ENCODE measurements around the gene AIRE.

The AIRE gene

GRCh38 chr21:44306936-44307704 lies 21.4 kb downstream of the AIRE start:
- no peak for DNase-seq

GRCh38 chr21:44310628-44311507 lies 25.2 kb downstream of the AIRE start:
- no peak for DNase-seq

DNA sequence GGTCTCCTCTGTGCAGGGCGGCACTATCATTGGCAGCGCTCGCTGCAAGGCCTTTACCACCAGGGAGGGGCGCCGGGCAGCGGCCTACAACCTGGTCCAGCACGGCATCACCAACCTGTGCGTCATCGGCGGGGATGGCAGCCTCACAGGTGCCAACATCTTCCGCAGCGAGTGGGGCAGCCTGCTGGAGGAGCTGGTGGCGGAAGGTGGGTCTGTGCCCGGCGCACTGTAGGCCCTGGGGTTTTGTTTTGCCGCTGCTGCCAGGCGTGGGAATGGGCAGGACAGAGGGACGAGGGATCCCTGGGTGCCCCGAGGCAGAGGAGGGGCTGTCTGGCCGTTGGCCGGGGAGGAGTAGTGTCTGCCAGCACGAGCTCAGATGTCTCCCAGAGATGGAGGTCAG lies 26.4 kb downstream of the AIRE start:
- no peak for DNase-seq

GRCh38 chr21:44312716-44313115 lies 27.0 kb downstream of the AIRE start:
- DNase-seq, result no peak

DNA sequence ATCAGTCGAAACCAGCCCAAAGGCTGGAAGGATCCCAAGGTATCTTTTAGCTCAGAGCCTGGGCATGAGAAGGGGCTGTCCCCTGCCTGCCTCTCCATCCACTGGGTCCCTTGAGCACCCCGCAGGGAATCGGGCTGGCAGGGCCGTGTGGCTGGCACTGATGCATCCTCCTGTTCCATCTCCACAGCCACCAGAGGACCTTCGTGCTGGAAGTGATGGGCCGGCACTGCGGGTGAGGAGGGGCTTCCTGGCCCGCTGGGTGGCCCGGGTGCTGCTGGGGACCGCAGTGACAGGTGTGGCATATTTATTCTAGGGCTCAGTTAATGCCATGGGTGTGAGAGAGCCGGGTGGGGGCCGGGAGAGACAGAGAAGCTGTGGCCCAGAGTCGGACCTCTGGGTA lies 27.8 kb downstream of the AIRE start:
- no peak for DNase-seq

DNA sequence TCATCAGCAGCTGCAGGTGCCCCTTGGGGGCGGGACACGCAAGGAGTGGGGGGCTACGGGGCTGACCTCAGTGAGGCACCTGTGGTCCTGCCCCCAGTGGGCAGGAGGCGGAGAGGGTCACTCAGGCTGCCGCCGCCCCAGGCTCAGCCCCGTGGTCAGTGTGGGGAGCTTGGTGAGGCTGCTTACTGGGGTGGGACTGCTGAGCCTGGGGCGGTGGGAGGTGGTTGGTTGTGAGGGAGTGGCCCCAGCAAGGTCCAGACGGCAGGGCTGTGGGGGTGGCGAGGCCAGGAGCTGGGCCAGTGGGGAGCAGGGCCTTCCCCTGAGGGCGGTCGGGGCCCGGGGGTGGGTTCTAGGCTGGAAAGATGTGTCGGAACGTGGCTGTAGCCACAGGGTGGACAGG lies 28.5 kb downstream of the AIRE start:
- DNase-seq, result no peak

- no peak for DNase-seq
Measured at GRCh38 chr21:44314561-44314960, 28.9 kb downstream of the AIRE start.

DNA sequence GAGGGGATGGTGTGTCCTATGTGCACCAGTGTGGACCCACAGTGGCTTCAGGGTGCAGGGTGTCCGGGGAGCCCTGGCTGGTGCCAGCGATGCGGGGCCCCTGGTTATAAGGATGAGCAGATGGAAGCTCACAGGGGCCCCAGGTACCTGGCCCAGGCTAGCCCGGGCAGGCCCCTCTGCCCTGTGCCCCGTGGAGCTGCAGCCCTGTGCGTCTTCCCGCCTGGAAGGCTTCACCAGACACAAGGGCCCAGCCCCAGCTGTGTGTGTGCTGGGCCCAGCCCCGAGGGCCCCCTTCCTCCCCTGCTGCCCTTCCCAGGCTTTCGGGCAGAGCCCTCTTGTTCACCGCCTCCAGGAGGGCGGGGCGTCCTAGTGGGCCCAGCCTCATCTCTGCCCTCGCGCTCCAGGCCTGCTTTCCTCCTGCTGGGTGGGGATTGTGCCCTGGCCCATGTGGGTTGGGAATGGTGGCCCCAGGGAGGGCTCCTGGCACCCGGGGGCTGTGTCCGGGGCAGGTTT lies 30.1 kb downstream of the AIRE start:
- DNase-seq, result no peak

DNA sequence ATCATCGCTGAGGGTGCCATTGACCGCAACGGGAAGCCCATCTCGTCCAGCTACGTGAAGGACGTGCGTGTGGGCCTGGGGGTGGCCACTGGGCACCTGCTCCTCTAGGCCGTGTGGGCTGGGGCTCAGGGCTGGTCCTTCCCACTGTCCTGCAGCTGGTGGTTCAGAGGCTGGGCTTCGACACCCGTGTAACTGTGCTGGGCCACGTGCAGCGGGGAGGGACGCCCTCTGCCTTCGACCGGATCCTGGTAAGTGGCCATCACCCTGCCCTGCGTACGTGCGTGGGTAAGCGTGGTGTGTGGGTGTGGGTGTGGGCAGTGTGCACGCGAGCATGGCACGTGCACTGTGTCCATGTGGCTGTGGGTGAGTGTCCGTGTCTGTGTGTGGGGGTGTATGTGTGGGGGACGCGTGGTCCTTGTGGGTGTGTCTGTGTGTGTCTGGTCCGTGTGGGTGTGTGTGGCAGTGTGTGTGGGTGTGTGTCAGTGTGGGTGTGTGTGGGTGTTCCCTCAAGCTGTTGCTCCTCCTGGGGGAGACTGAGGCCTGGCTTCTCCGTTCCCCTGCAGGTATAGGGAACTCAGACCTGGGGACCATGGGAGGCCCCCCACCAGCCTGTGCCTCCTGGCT lies 30.7 kb downstream of the AIRE start:
- no peak for DNase-seq

DNA sequence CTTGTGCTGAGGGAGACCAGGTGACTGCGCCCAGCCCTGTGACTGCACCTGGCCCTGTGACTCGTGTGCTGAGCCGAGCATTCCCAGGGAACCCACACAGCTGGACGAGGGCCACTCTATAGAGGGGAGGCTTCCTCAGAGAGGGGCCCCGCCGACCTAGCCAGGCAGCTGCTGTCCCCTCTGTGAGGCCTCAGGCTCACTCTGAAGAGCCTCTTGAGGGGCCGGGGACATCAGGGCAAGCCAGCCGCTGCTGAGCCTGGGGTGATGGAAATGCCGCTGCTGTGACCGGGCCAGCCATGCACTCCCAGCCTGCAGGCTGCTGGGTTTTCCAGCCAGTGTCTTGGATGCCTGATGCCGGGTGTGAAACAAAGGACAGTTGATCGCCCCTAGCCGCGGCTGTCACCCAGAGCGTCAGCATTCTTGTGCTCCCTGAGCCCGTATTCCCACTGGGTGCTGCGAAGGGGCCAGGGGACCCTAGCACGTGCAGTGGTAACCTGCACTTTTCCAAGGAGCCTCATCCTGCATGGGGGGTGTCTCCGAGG lies 31.6 kb downstream of the AIRE start:
- no peak for DNase-seq

- DNase-seq, result no peak
Measured at GRCh38 chr21:44317871-44318270, 32.2 kb downstream of the AIRE start.

DNA sequence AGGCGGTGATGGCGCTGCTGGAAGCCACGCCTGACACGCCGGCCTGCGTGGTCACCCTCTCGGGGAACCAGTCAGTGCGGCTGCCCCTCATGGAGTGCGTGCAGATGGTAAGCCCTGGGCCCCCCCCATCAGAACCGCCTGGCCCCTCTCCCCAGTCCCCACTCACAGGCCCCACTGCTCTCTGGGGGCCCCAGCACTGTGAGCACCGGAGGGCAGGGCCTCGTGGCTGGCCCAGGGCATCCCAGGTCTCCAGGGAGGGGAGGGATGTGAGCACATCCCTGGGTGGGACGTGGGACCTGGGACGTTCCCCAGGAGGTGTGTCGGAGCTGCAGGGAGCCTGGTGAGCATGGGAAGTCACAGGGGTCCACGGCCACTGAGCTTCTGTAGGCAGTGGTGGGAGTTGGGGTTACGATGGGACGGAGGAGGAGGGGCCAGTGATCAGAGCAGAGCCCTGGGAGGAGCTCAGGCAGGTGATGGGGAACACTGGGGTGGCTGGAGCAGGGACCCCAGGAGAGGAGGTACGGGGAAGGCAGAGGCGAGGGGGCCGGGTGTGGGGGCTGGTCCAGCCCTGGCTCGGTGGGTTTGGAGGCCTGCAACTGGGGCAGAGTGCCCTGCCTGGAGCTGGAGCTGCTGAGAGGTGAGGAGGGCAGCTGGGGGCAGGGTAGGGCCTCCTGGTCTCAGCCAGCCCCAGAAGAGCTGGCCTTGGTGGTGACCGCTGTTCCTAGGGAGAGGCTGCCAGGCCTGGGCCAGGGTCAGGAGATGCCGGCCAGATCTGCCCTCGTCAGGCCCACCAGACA lies 33.0 kb downstream of the AIRE start:
- no peak for DNase-seq

- no peak for DNase-seq
Measured at GRCh38 chr21:44319407-44320065, 33.9 kb downstream of the AIRE start.

GRCh38 chr21:44320847-44321246 lies 35.2 kb downstream of the AIRE start:
- DNase-seq, result no peak

- DNase-seq, result no peak
Measured at GRCh38 chr21:44321846-44322450, 36.3 kb downstream of the AIRE start.

- no peak for DNase-seq
Measured at GRCh38 chr21:44322621-44323325, 37.1 kb downstream of the AIRE start.

DNA sequence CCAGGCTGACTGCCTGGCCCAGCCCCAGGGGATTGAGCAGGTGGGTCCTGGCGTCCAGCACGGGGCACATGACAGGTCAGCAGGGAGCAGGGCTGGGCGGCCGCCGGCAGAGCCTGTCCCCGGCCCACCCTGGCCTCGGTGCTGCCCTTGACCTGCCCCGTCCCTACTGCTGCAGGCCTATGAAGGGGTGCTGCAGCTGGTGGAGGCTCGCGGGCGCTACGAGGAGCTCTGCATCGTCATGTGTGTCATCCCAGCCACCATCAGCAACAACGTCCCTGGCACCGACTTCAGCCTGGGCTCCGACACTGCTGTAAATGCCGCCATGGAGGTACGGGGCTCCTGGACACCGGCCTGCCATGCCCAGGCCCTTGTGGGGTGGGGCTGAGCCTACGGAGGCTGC lies 37.9 kb downstream of the AIRE start:
- no peak for DNase-seq

DNA sequence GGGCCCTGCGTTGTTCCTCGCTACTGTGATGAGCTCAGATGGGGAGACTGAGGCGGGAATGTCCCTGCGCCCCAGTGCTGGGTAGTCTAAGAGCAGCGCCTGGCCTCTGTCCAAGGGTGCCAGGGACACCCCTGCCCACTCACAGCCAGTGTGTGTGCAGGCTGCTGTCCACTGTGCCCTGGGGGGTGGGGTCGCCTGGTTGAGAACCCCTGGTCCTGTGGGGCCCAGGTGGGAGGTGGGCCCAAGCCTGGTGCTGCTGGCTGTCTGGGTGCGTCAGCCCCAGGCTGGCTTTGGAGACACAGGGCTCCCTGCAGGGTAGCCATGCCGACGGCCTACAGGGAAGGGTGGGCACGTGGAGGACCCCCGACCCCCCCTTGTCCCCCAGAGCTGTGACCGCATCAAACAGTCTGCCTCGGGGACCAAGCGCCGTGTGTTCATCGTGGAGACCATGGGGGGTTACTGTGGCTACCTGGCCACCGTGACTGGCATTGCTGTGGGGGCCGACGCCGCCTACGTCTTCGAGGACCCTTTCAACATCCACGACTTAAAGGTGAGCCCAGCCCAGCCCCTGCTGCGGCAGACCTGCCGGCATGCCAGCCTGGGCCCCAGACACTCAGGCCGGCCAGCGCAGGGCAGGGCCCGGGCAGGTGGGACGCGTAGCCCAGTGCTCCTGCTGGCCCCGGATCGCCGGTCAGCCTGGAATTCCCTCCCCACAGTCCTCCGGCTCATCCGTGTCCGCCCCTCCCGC lies 38.6 kb downstream of the AIRE start:
- no peak for DNase-seq

GRCh38 chr21:44324854-44325107 lies 39.1 kb downstream of the AIRE start:
- DNase-seq, result no peak
